Activated naive CD8-positive, alpha-beta T cell treated with anti-CD3 and anti-CD28 coated beads, Interleukin-2, amount 50 U/mL, for 24 hours (primary cell): ENCODE data around the gene RAB11FIP4.
A peak's percentile ranks its signal among the peaks of the same experiment; 100 is the strongest.

Experiments used
- ATAC-seq: fragments of 150-1000 bp; cut with Tn5 transposase; one replicate; pipeline ENCODE4 v1.10.0; 2021
- DNase-seq: peaks from one replicate; pipeline ENCODE4 v3.0.0; 2021
- H3K27ac Mint-ChIP-seq: one replicate; pipeline ENCODE4 v1.8.0; 2021; ENCODE audit warnings: mild to moderate bottlenecking, mixed read lengths
- H3K27me3 Mint-ChIP-seq: one replicate; pipeline ENCODE4 v1.8.0; 2021; ENCODE audit warnings: mixed read lengths
- H3K36me3 Mint-ChIP-seq: one replicate; pipeline ENCODE4 v1.8.0; 2021; ENCODE audit warnings: low read depth, mixed read lengths
- H3K4me1 Mint-ChIP-seq: one replicate; pipeline ENCODE4 v1.8.0; 2021; ENCODE audit warnings: mixed read lengths
- H3K4me3 Mint-ChIP-seq: one replicate; pipeline ENCODE4 v1.8.0; 2021; ENCODE audit warnings: mild to moderate bottlenecking, moderate library complexity, mixed read lengths
- H3K9me3 Mint-ChIP-seq: one replicate; pipeline ENCODE4 v1.8.0; 2021; ENCODE audit warnings: mixed read lengths

Gene RAB11FIP4

GRCh38 chr17:31570951-31571892, 179.7 kb downstream of the RAB11FIP4 start:
- H3K9me3 Mint-ChIP-seq, result no peaks in the 10 kb centered on the region
- ATAC-seq (no peak), DNase-seq (no peak)
- H3K27me3 Mint-ChIP-seq, result no peaks in the 10 kb centered on the region
- no peak overlapping the region for H3K27ac Mint-ChIP-seq
- H3K4me3 Mint-ChIP-seq, result no peak overlapping the region
- no peaks in the 10 kb centered on the region for H3K36me3 Mint-ChIP-seq
- H3K4me1 Mint-ChIP-seq, result no peaks in the 10 kb centered on the region

GRCh38 chr17:31572341-31572740, 180.9 kb downstream of the RAB11FIP4 start:
- H3K36me3 Mint-ChIP-seq, result no peaks in the 10 kb centered on the region
- no peak overlapping the region for H3K27ac Mint-ChIP-seq
- no peaks in the 10 kb centered on the region for H3K9me3 Mint-ChIP-seq
- no peaks in the 10 kb centered on the region for H3K4me1 Mint-ChIP-seq
- no peak overlapping the region for H3K4me3 Mint-ChIP-seq
- no peaks in the 10 kb centered on the region for H3K27me3 Mint-ChIP-seq
- no peak for ATAC-seq
- DNase-seq, result no peak

DNA sequence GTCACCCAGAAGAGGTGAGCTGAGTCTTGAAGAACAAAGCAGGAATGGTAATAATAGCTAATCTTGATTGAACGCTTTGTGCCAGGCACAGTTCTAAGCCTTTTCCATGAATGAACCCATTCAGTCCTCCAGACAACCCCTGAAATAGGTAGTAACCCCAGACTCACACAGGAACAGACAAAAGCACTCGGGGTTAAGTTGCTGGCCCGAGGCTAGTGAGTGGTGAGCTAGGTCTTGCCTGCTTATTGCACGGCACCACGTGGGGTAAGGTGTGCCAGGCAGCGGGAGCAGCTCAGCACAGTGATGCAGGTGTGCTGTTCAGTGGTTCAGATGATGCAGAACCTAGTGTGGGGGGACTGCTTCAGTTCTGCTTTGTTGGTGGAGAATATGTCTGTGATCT, 181.6 kb downstream of the RAB11FIP4 start:
- Mint-ChIP-seq H3K27ac (no peak overlapping the region), H3K36me3 (no peaks in the 10 kb centered on the region), H3K27me3 (no peaks in the 10 kb centered on the region), H3K9me3 (no peaks in the 10 kb centered on the region), H3K4me3 (no peak overlapping the region), H3K4me1 (no peaks in the 10 kb centered on the region)
- DNase-seq (no peak), ATAC-seq (no peak)

- Mint-ChIP-seq H3K9me3 (no peaks in the 10 kb centered on the region), H3K27me3 (no peaks in the 10 kb centered on the region), H3K36me3 (no peaks in the 10 kb centered on the region), H3K4me3 (no peak overlapping the region), H3K4me1 (no peaks in the 10 kb centered on the region), H3K27ac (no peak overlapping the region)
- ATAC-seq (no peak), DNase-seq (no peak)
Observed at GRCh38 chr17:31573861-31574260, 182.4 kb downstream of the RAB11FIP4 start.

DNA sequence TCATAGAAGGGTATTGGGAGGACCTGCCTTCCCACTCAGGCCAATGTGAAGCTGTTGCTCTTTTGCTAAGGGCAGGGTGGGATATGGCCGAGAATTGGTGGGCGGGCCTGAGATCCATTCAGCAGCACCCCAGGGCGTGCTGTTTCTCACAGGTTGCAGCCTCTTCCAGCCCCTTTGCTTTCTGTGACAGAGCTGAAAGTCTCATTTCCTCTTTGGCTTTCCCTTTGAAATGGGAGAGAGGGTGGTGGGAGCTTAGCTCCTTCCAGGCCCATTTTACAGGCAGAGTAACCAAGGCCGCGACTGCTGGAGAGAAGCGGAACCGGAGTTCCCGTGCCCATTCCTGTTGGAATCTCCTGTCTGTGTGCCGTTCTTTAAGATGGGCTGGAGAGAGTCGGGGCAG, 183.0 kb downstream of the RAB11FIP4 start:
- no peak overlapping the region for H3K4me3 Mint-ChIP-seq
- H3K9me3 Mint-ChIP-seq, result no peaks in the 10 kb centered on the region
- no peak overlapping the region for H3K27ac Mint-ChIP-seq
- DNase-seq, result no peak
- H3K27me3 Mint-ChIP-seq, result no peaks in the 10 kb centered on the region
- no peaks in the 10 kb centered on the region for H3K4me1 Mint-ChIP-seq
- H3K36me3 Mint-ChIP-seq, result no peaks in the 10 kb centered on the region
- no peak for ATAC-seq

DNA sequence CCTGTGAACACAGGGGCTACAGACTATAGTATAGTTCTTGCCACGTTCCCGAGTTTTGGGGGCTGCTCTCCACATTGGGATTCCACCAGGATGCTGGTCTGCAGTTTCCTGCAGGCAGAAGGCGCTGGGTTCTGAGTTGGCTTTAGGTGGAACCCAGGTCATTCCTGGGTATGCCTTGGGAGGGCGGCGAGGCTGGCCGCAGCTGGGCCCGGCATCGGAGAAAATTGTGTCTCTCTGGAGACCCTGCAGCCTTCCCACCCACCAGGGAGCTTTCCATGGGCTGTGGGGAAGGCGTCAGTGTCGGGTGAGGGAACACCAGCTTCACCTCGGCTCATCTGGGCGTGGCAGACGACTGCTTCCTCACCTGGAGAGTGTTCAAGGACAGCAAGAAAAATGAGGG, 183.6 kb downstream of the RAB11FIP4 start:
- DNase-seq, result no peak
- no peaks in the 10 kb centered on the region for H3K4me1 Mint-ChIP-seq
- ATAC-seq, result no peak
- no peaks in the 10 kb centered on the region for H3K9me3 Mint-ChIP-seq
- no peaks in the 10 kb centered on the region for H3K27me3 Mint-ChIP-seq
- no peak overlapping the region for H3K4me3 Mint-ChIP-seq
- no peaks in the 10 kb centered on the region for H3K36me3 Mint-ChIP-seq
- no peak overlapping the region for H3K27ac Mint-ChIP-seq

DNA sequence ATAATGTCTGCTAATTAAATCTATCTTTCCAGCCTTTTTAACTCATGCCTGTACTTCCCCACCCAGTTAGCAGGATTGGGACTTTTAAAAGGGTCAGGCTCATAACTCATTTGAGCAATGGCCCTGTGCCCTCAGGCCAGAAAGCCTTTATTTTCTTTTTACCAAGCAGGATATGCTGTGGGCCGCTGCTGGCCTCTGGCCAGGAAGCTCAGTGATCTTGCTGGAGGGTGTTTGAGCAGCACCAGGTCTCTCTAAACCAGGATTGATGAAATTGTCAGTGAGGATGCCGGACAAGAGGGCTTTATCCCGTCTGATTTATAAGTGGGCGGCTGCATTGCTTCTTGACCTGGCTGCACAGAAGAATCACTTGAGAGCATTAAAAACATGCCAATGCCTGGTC, 187.8 kb downstream of the RAB11FIP4 start:
- DNase-seq (no peak), ATAC-seq (no peak)
- Mint-ChIP-seq H3K27me3 (no peaks in the 10 kb centered on the region), H3K9me3 (no peaks in the 10 kb centered on the region), H3K4me1 (peaks cover 18% of the 10 kb centered on the region), H3K4me3 (no peak overlapping the region), H3K36me3 (no peaks in the 10 kb centered on the region), H3K27ac (no peak overlapping the region)

- no peak for ATAC-seq
- H3K9me3 Mint-ChIP-seq, result no peaks in the 10 kb centered on the region
- H3K36me3 Mint-ChIP-seq, result no peaks in the 10 kb centered on the region
- DNase-seq, result no peak
- H3K4me3 Mint-ChIP-seq, result no peak overlapping the region
- no peak overlapping the region for H3K27ac Mint-ChIP-seq
- H3K27me3 Mint-ChIP-seq, result no peaks in the 10 kb centered on the region
- H3K4me1 Mint-ChIP-seq, result peaks cover 18% of the 10 kb centered on the region
Observed at GRCh38 chr17:31580316-31580705, 188.8 kb downstream of the RAB11FIP4 start.

- H3K9me3 Mint-ChIP-seq, result no peaks in the 10 kb centered on the region
- ATAC-seq (peak; percentile 50), DNase-seq (no peak)
- H3K27me3 Mint-ChIP-seq, result no peaks in the 10 kb centered on the region
- no peaks in the 10 kb centered on the region for H3K36me3 Mint-ChIP-seq
- no peak overlapping the region for H3K4me3 Mint-ChIP-seq
- peaks cover 18% of the 10 kb centered on the region for H3K4me1 Mint-ChIP-seq
- no peak overlapping the region for H3K27ac Mint-ChIP-seq
Observed at GRCh38 chr17:31580706-31581490, 189.4 kb downstream of the RAB11FIP4 start.

DNA sequence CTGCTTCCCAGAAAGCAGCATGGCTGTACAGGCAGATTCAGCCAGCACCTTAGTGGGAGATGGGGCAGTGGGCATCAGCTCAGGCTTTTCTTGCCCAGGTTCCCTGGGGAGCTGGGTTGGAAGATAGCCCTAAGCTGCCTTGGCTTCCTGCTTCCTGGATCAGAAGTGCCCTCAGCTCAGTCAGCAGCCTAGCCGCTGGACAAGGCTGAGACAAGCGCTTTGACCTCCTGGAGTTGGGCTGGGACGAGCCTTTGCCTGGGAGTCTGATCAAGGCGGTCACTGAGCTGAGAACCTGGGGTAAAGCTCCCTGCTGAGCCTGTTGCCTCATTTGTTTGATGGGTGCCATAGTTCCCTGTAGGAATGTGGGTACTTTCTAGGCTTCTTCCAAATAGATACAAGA, 190.0 kb downstream of the RAB11FIP4 start:
- H3K4me3 Mint-ChIP-seq, result no peak overlapping the region
- no peak for ATAC-seq
- no peak for DNase-seq
- H3K36me3 Mint-ChIP-seq, result no peaks in the 10 kb centered on the region
- H3K27ac Mint-ChIP-seq, result no peak overlapping the region
- no peaks in the 10 kb centered on the region for H3K27me3 Mint-ChIP-seq
- H3K4me1 Mint-ChIP-seq, result peaks cover 18% of the 10 kb centered on the region
- H3K9me3 Mint-ChIP-seq, result no peaks in the 10 kb centered on the region

- Mint-ChIP-seq H3K4me1 (peaks cover 18% of the 10 kb centered on the region), H3K36me3 (no peaks in the 10 kb centered on the region), H3K9me3 (no peaks in the 10 kb centered on the region), H3K27me3 (no peaks in the 10 kb centered on the region), H3K27ac (peak overlapping the region; percentile 46), H3K4me3 (no peak overlapping the region)
- DNase-seq, result no peak
- peak; percentile 34 for ATAC-seq
Observed at GRCh38 chr17:31582151-31582907, 190.9 kb downstream of the RAB11FIP4 start.

DNA sequence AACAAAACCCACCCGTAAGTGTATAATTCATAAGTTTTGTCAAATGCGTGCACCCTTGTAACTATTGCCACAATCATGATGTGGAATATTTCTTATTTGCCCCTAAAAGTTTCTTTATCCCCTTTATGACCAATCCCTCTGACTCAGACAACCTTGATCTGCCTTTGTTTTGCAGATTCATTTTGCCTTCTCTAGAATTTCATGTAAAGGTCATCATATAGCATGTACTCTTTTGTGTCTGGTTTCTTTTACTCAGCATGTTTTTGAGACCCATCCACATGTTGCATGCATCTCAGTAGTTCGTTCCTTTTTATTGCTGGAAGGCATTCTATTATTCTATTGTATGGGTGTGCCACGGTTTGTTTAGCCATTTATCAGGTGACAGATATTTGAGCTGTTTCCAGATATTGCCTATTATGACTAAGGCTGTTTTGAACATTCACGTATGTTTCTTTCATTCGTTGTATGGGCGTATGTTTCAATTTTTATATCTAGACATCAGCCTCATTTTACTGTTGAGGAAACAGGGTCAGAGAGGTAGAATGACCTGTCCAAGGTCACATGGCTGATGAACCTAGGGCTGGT, 192.4 kb downstream of the RAB11FIP4 start:
- Mint-ChIP-seq H3K4me3 (no peak overlapping the region), H3K36me3 (no peaks in the 10 kb centered on the region), H3K27ac (no peak overlapping the region), H3K27me3 (no peaks in the 10 kb centered on the region), H3K9me3 (no peaks in the 10 kb centered on the region), H3K4me1 (peaks cover 18% of the 10 kb centered on the region)
- DNase-seq, result no peak
- ATAC-seq, result peak; percentile 51

GRCh38 chr17:31584438-31585279, 193.2 kb downstream of the RAB11FIP4 start:
- Mint-ChIP-seq H3K4me3 (no peak overlapping the region), H3K9me3 (no peaks in the 10 kb centered on the region), H3K4me1 (peaks cover 18% of the 10 kb centered on the region), H3K27me3 (no peaks in the 10 kb centered on the region), H3K36me3 (no peaks in the 10 kb centered on the region), H3K27ac (no peak overlapping the region)
- ATAC-seq (no peak), DNase-seq (no peak)

GRCh38 chr17:31585280-31585630, 193.8 kb downstream of the RAB11FIP4 start:
- Mint-ChIP-seq H3K4me3 (no peak overlapping the region), H3K36me3 (no peaks in the 10 kb centered on the region), H3K27ac (no peak overlapping the region), H3K9me3 (no peaks in the 10 kb centered on the region), H3K27me3 (no peaks in the 10 kb centered on the region), H3K4me1 (peaks cover 17% of the 10 kb centered on the region)
- no peak for ATAC-seq
- no peak for DNase-seq
